Rectal smooth muscle tissue (tissue), 1 donor: ENCODE measurements around the gene KDM2A.

Experiments
- H3K27ac ChIP-seq: one replicate; pipeline ENCODE4 v1.7.0; 2013; ENCODE audit warnings: low read depth, low read length, inconsistent platforms
- H3K27me3 ChIP-seq: one replicate; pipeline ENCODE4 v1.7.0; 2013; ENCODE audit warnings: low read length; ENCODE audit not compliant: control insufficient read depth, insufficient read depth
- H3K36me3 ChIP-seq: one replicate; pipeline ENCODE4 v1.7.0; 2013; ENCODE audit warnings: low read length; ENCODE audit not compliant: control insufficient read depth, insufficient read depth
- H3K4me1 ChIP-seq: one replicate; pipeline ENCODE4 v1.7.0; 2013; ENCODE audit warnings: low read length; ENCODE audit not compliant: control insufficient read depth, insufficient read depth
- H3K4me3 ChIP-seq: one replicate; pipeline ENCODE4 v1.7.0; 2013; ENCODE audit warnings: low read length
- H3K9ac ChIP-seq: one replicate; pipeline ENCODE4 v1.7.0; 2013; ENCODE audit warnings: low read length

KDM2A gene

GRCh38 chr11:67098799-67099429 lies 20.1 kb upstream of the KDM2A start:
- no peak overlapping the region for H3K9ac ChIP-seq
- no peaks in the 10 kb centered on the region for H3K27me3 ChIP-seq
- H3K4me3 ChIP-seq, result no peak overlapping the region
- no peak overlapping the region for H3K27ac ChIP-seq
- H3K4me1 ChIP-seq, result no peaks in the 10 kb centered on the region
- H3K36me3 ChIP-seq, result no peaks in the 10 kb centered on the region

- Histone ChIP-seq H3K36me3 (no peaks in the 10 kb centered on the region), H3K4me3 (no peak overlapping the region), H3K27ac (no peak overlapping the region), H3K4me1 (no peaks in the 10 kb centered on the region), H3K9ac (no peak overlapping the region), H3K27me3 (no peaks in the 10 kb centered on the region)
These were observed 19.2 kb upstream of the KDM2A start for GRCh38 chr11:67099831-67100324.

- H3K9ac ChIP-seq, result no peak overlapping the region
- H3K36me3 ChIP-seq, result no peaks in the 10 kb centered on the region
- H3K4me3 ChIP-seq, result no peak overlapping the region
- H3K4me1 ChIP-seq, result no peaks in the 10 kb centered on the region
- no peaks in the 10 kb centered on the region for H3K27me3 ChIP-seq
- H3K27ac ChIP-seq, result no peak overlapping the region
These were observed 16.4 kb upstream of the KDM2A start for GRCh38 chr11:67102664-67103063.

- Histone ChIP-seq H3K4me1 (no peaks in the 10 kb centered on the region), H3K27ac (no peak overlapping the region), H3K36me3 (no peaks in the 10 kb centered on the region), H3K27me3 (no peaks in the 10 kb centered on the region), H3K9ac (no peak overlapping the region), H3K4me3 (no peak overlapping the region)
These were observed 13.1 kb upstream of the KDM2A start for GRCh38 chr11:67105964-67106363.

GRCh38 chr11:67111261-67111660 lies 7.8 kb upstream of the KDM2A start:
- H3K4me3 ChIP-seq, result no peak overlapping the region
- peak overlapping the region; percentile 70 for H3K27ac ChIP-seq
- no peak overlapping the region for H3K9ac ChIP-seq
- H3K4me1 ChIP-seq, result peaks cover 7% of the 10 kb centered on the region
- H3K27me3 ChIP-seq, result no peaks in the 10 kb centered on the region
- no peaks in the 10 kb centered on the region for H3K36me3 ChIP-seq

- H3K36me3 ChIP-seq, result no peaks in the 10 kb centered on the region
- no peaks in the 10 kb centered on the region for H3K27me3 ChIP-seq
- H3K27ac ChIP-seq, result no peak overlapping the region
- no peak overlapping the region for H3K4me3 ChIP-seq
- no peak overlapping the region for H3K9ac ChIP-seq
- peaks cover 8% of the 10 kb centered on the region for H3K4me1 ChIP-seq
These were observed 5.8 kb upstream of the KDM2A start for GRCh38 chr11:67113231-67113721.

GRCh38 chr11:67114275-67114896 lies 4.7 kb upstream of the KDM2A start:
- Histone ChIP-seq H3K36me3 (no peaks in the 10 kb centered on the region), H3K27ac (no peak overlapping the region)

GRCh38 chr11:67116758-67117105 lies 2.3 kb upstream of the KDM2A start:
- Histone ChIP-seq H3K4me3 (no peak overlapping the region), H3K9ac (no peak overlapping the region), H3K4me1 (peaks cover 5% of the 10 kb centered on the region), H3K27ac (no peak overlapping the region), H3K27me3 (no peaks in the 10 kb centered on the region), H3K36me3 (no peaks in the 10 kb centered on the region)

More at GRCh38 chr11:67114275-67114896, 4.7 kb upstream of the KDM2A start:
- Histone ChIP-seq H3K27me3 (no peaks in the 10 kb centered on the region), H3K4me3 (no peak overlapping the region), H3K9ac (no peak overlapping the region), H3K4me1 (peaks cover 9% of the 10 kb centered on the region)

- H3K27me3 ChIP-seq, result no peaks in the 10 kb centered on the region
- H3K4me1 ChIP-seq, result peaks cover 7% of the 10 kb centered on the region
- peak overlapping the region; percentile 75 for H3K27ac ChIP-seq
- H3K36me3 ChIP-seq, result no peaks in the 10 kb centered on the region
- no peak overlapping the region for H3K9ac ChIP-seq
- H3K4me3 ChIP-seq, result peak overlapping the region; percentile 71
These were observed 1.9 kb upstream of the KDM2A start for GRCh38 chr11:67117176-67117575.

- H3K36me3 ChIP-seq, result no peaks in the 10 kb centered on the region
- H3K4me1 ChIP-seq, result peaks cover 7% of the 10 kb centered on the region
- H3K9ac ChIP-seq, result peak overlapping the region; percentile 51
These were observed 1.3 kb upstream of the KDM2A start for GRCh38 chr11:67117672-67118180.

GRCh38 chr11:67118181-67118766 lies 789 bp upstream of the KDM2A start:
- no peaks in the 10 kb centered on the region for H3K27me3 ChIP-seq
- H3K9ac ChIP-seq, result peak overlapping the region; percentile 51
- H3K27ac ChIP-seq, result peak overlapping the region; percentile 96
- peak overlapping the region; percentile 71 for H3K4me3 ChIP-seq
- H3K36me3 ChIP-seq, result no peaks in the 10 kb centered on the region
- peaks cover 7% of the 10 kb centered on the region for H3K4me1 ChIP-seq

More at GRCh38 chr11:67117672-67118180, 1.3 kb upstream of the KDM2A start:
- Histone ChIP-seq H3K27ac (peak overlapping the region; percentile 96), H3K4me3 (peak overlapping the region; percentile 71), H3K27me3 (no peaks in the 10 kb centered on the region)

GRCh38 chr11:67119585-67120391 lies 725 bp downstream of the KDM2A start:
- no peaks in the 10 kb centered on the region for H3K27me3 ChIP-seq
- no peaks in the 10 kb centered on the region for H3K36me3 ChIP-seq
- peak overlapping the region; percentile 66 for H3K4me3 ChIP-seq
- peak overlapping the region; percentile 75 for H3K9ac ChIP-seq
- peaks cover 7% of the 10 kb centered on the region for H3K4me1 ChIP-seq
- H3K27ac ChIP-seq, result peak overlapping the region; percentile 94
